Measurements from ENCODE around the gene MTHFD1L.

GRCh38 chr6:151036869-151037680, 171.6 kb downstream of the MTHFD1L start:
- TF ChIP-seq POLR2AphosphoS5 (IDR thresholded peaks at IDR 0.05; ENCODE audit: borderline replicate concordance, low read depth, low read length), result no peak
- no peak for TF ChIP-seq EZH2 (IDR thresholded peaks at IDR 0.05)
- TF ChIP-seq FOXP2 (optimal IDR thresholded peaks at IDR 0.05; ENCODE audit: control extremely low read depth, extremely low read length, insufficient read depth), result no peak
